OCI-LY3 (cell line): ENCODE measurements around the gene RBCK1.

Experiments used
- H2AFZ ChIP-seq: fragments of 200-600, 300-600 bp; shearing (Covaris generic); 2 replicates; pipeline ENCODE4 v1.6.0; 2014; ENCODE audit warnings: antibody characterized with exemption, low read depth, low read length
- H3K27ac ChIP-seq: fragments of 200-600, 300-600 bp; sonication (generic); 2 replicates; pipeline ENCODE4 v1.5.1; 2014; ENCODE audit warnings: mild to moderate bottlenecking, low read length, moderate library complexity, mixed read lengths
- H3K27me3 ChIP-seq: fragments of 200-600, 300-600 bp; sonication (generic); 2 replicates; pipeline ENCODE4 v1.6.1; 2014; ENCODE audit warnings: low read depth, low read length, mixed read lengths
- H3K36me3 ChIP-seq: fragments of 200-600, 300-600 bp; sonication (generic); replicated peaks from 2 replicates; pipeline ENCODE3; 2014; ENCODE audit warnings: low read depth, low read length, mixed read lengths
- H3K4me1 ChIP-seq: fragments of 300-600, 200-600 bp; sonication (generic); 2 replicates; pipeline ENCODE4 v1.6.1; 2014; ENCODE audit warnings: low read length, mixed read lengths
- H3K4me2 ChIP-seq: fragments of 200-600, 300-600 bp; sonication (generic); 2 replicates; pipeline ENCODE4 v1.6.1; 2014; ENCODE audit warnings: low read length, mixed read lengths
- H3K4me3 ChIP-seq: fragments of 300-600, 200-600 bp; sonication (generic); 2 replicates; pipeline ENCODE4 v1.5.1; 2014; ENCODE audit warnings: antibody characterized with exemption, mild to moderate bottlenecking, low read length, moderate library complexity
- H3K79me2 ChIP-seq: fragments of 300-600, 200-600 bp; shearing (Covaris generic); 2 replicates; pipeline ENCODE4 v1.6.1; 2014; ENCODE audit warnings: mild to moderate bottlenecking, low read length, mixed read lengths
- H3K9ac ChIP-seq: fragments of 300-600, 200-600 bp; shearing (Covaris generic); 2 replicates; pipeline ENCODE4 v1.6.0; 2014; ENCODE audit warnings: mild to moderate bottlenecking, low read length, moderate library complexity
- H3K9me3 ChIP-seq: fragments of 200-600, 300-600 bp; shearing (Covaris generic); 2 replicates; pipeline ENCODE4 v1.6.1; 2014; ENCODE audit warnings: low read length, mixed read lengths; ENCODE audit not compliant: insufficient read depth
- H4K20me1 ChIP-seq: fragments of 200-600, 300-600 bp; sonication (generic); 2 replicates; pipeline ENCODE4 v1.6.1; 2016; ENCODE audit warnings: low read length, mixed read lengths; ENCODE audit not compliant: insufficient read depth
- CTCF ChIP-seq: fragments of 200-600, 300-600 bp; sonication (generic); IDR thresholded peaks from 2 replicates; pipeline ENCODE4 v1.5.1; 2014; ENCODE audit warnings: antibody characterized with exemption, low read length, low read depth
- EZH2phosphoT487 ChIP-seq: fragments of 200-600 bp; shearing (Covaris generic); IDR thresholded peaks from 2 replicates; pipeline ENCODE4 v1.6.1; 2018; ENCODE audit warnings: antibody characterized with exemption, mixed run types, low read depth

RBCK1 gene

GRCh38 chr20:420721-421574, 12.8 kb downstream of the RBCK1 start:
- Histone ChIP-seq H3K36me3 (peaks cover 15% of the 10 kb centered on the region), H4K20me1 (peaks cover 4% of the 10 kb centered on the region; the same call in 1 of the 2 replicates), H3K9ac (no peak overlapping the region), H3K9me3 (no peaks in the 10 kb centered on the region), H3K27me3 (no peaks in the 10 kb centered on the region), H3K79me2 (no peaks in the 10 kb centered on the region), H3K4me3 (no peak overlapping the region), H3K4me2 (no peak overlapping the region), H3K4me1 (peaks cover 15% of the 10 kb centered on the region), H3K27ac (no peak overlapping the region), H2AFZ (no peak overlapping the region)
- TF ChIP-seq CTCF = no peak
- no peak for TF ChIP-seq EZH2phosphoT487

- Histone ChIP-seq H3K36me3 (peaks cover 15% of the 10 kb centered on the region), H3K27ac (no peak overlapping the region)
Measured at GRCh38 chr20:421685-422250, 13.7 kb downstream of the RBCK1 start.

GRCh38 chr20:426566-426965, 18.5 kb downstream of the RBCK1 start:
- TF ChIP-seq CTCF (no peak), EZH2phosphoT487 (no peak)
- Histone ChIP-seq H3K27me3 (no peaks in the 10 kb centered on the region), H3K27ac (no peak overlapping the region), H3K79me2 (no peaks in the 10 kb centered on the region), H3K9me3 (no peaks in the 10 kb centered on the region), H4K20me1 (no peaks in the 10 kb centered on the region), H3K4me3 (no peak overlapping the region), H3K36me3 (peaks cover 26% of the 10 kb centered on the region), H3K4me1 (no peaks in the 10 kb centered on the region), H3K4me2 (no peak overlapping the region), H2AFZ (no peak overlapping the region), H3K9ac (no peak overlapping the region)

More at GRCh38 chr20:421685-422250, 13.7 kb downstream of the RBCK1 start:
- Histone ChIP-seq H3K4me3 (no peak overlapping the region), H3K4me2 (no peak overlapping the region), H2AFZ (no peak overlapping the region), H3K27me3 (no peaks in the 10 kb centered on the region), H3K9me3 (no peaks in the 10 kb centered on the region), H4K20me1 (peaks cover 4% of the 10 kb centered on the region; the same call in 1 of the 2 replicates), H3K4me1 (peaks cover 15% of the 10 kb centered on the region), H3K9ac (no peak overlapping the region), H3K79me2 (no peaks in the 10 kb centered on the region)
- no peak for TF ChIP-seq EZH2phosphoT487
- no peak for TF ChIP-seq CTCF

GRCh38 chr20:427401-427800, 19.3 kb downstream of the RBCK1 start:
- no peak for TF ChIP-seq EZH2phosphoT487
- TF ChIP-seq CTCF = no peak
- Histone ChIP-seq H3K79me2 (no peaks in the 10 kb centered on the region), H3K27me3 (no peaks in the 10 kb centered on the region), H2AFZ (no peak overlapping the region), H3K27ac (no peak overlapping the region), H3K9ac (no peak overlapping the region), H4K20me1 (no peaks in the 10 kb centered on the region), H3K4me3 (no peak overlapping the region), H3K4me1 (no peaks in the 10 kb centered on the region), H3K4me2 (no peak overlapping the region), H3K9me3 (no peaks in the 10 kb centered on the region), H3K36me3 (peaks cover 29% of the 10 kb centered on the region)
